HCT116 (cell line): ENCODE measurements around the gene INTS12. TPM values are rescaled to one million over a fixed set of nuclear protein-coding genes. Genes with fewer than 3 reads are reported as not detected.

Experiments
- ATAC-seq: fragments of 200-7000 bp; cut with Tn5 transposase; 2 replicates; pipeline ENCODE4 v1.9.1; 2020; ENCODE audit warnings: mild to moderate bottlenecking, moderate library complexity
- BruUV-seq: library from RNA; stranded (reverse); fragments of 400-500 nt; replicated peaks from 2 replicates; lab custom pipeline; 2021; lab: Mats Ljungman, UMichigan
- CTCF ChIA-PET: fragments of 300-600 bp; sonication (Branson Sonifier 250); formaldehyde crosslinking; loops from one replicate; lab custom pipeline; 2021; ENCODE audit warnings: antibody characterized with exemption; lab: Charles Lee
- POLR2A ChIA-PET: fragments of 300-600, 350-600 bp; sonication (Branson Sonifier 250); formaldehyde crosslinking; loops from one replicate; lab custom pipeline; 2021; ENCODE audit warnings: antibody characterized with exemption; lab: Charles Lee
- RAD21 ChIA-PET, 2 experiments: fragments of 300-600 bp; sonication (Branson Sonifier 250); formaldehyde crosslinking; loops; one replicate each; lab custom pipeline; 2023; ENCODE audit warnings: low total read pairs in 2 of 2; ENCODE audit not compliant: uncharacterized antibody in 2 of 2, unreplicated experiment in 2 of 2, low non-redundant PET in 1 of 2; lab: Charles Lee
- DNase-seq: peaks from one replicate; pipeline ENCODE4 v3.0.0-alpha.2; 2010; ENCODE audit warnings: low read depth, low spot score
- H2AFZ ChIP-seq: fragments of 200-600 bp; shearing (Covaris generic), sonication (generic); 2 replicates; pipeline ENCODE4 v1.6.1; 2017; ENCODE audit warnings: low read depth, mixed run types, mixed read lengths, antibody characterized with exemption, low read length; ENCODE audit not compliant: poor library complexity, severe bottlenecking
- H3K27ac ChIP-seq: 2 replicates; pipeline ENCODE4 v1.5.1; 2012; ENCODE audit warnings: low read depth, low read length
- H3K27me3 ChIP-seq: fragments of 200-600 bp; sonication (generic); 2 replicates; pipeline ENCODE4 v1.6.1; 2016; ENCODE audit warnings: mixed run types, low read length, mixed read lengths; ENCODE audit not compliant: insufficient read depth
- H3K36me3 ChIP-seq, 2 experiments: fragments of 200-500 bp in 1 of 2; fragments of 200-600 bp in 1 of 2; sonication (Bioruptor generic) in 1 of 2; sonication (generic) in 1 of 2; 2 replicates each; pipeline versions ENCODE4 v1.5.1 to v1.6.1; 2014 to 2016; ENCODE audit warnings: low read length in 2 of 2, inconsistent platforms in 1 of 2, mixed read lengths in 1 of 2, mixed run types in 1 of 2; ENCODE audit not compliant: insufficient read depth in 2 of 2, control insufficient read depth in 1 of 2
- H3K4me1 ChIP-seq, 2 experiments: fragments of 200-600 bp in 1 of 2; sonication (generic) in 1 of 2; 2 replicates each; pipeline versions ENCODE4 v1.5.1 to v1.6.1; 2012 to 2017; ENCODE audit warnings: low read length in 2 of 2, inconsistent platforms in 1 of 2, mild to moderate bottlenecking in 1 of 2, mixed read lengths in 1 of 2, mixed run types in 1 of 2, moderate library complexity in 1 of 2; ENCODE audit not compliant: insufficient read depth in 2 of 2, control insufficient read depth in 1 of 2
- H3K4me2 ChIP-seq: fragments of 200-600 bp; sonication (generic); 2 replicates; pipeline ENCODE4 v1.6.1; 2017; ENCODE audit warnings: mixed run types, low read length, mixed read lengths
- H3K4me3 ChIP-seq, 2 experiments: fragments of 200-600 bp in 1 of 2; sonication (generic) in 1 of 2; replicated peaks in 1 of 2; 2 replicates each; pipeline ENCODE4 v1.5.1; 2011 to 2016; ENCODE audit warnings: low read length in 2 of 2, control low read depth in 1 of 2, low read depth in 1 of 2, mild to moderate bottlenecking in 1 of 2, mixed read lengths in 1 of 2, mixed run types in 1 of 2
- H3K79me2 ChIP-seq: fragments of 200-600 bp; sonication (generic); 2 replicates; pipeline ENCODE4 v1.6.1; 2017; ENCODE audit warnings: mild to moderate bottlenecking, mixed run types, low read length, moderate library complexity, mixed read lengths; ENCODE audit not compliant: insufficient read depth
- H3K9ac ChIP-seq: fragments of 200-600 bp; sonication (generic); 2 replicates; pipeline ENCODE4 v1.6.1; 2016; ENCODE audit warnings: low read length, mixed read lengths
- H3K9me2 ChIP-seq: fragments of 200-600 bp; sonication (generic), shearing (Covaris generic); 2 replicates; pipeline ENCODE4 v1.6.1; 2017; ENCODE audit warnings: mixed run types, mild to moderate bottlenecking, moderate library complexity; ENCODE audit not compliant: insufficient read depth
- H3K9me3 ChIP-seq, 2 experiments: fragments of 200-500 bp in 1 of 2; fragments of 200-600 bp in 1 of 2; sonication (Bioruptor generic) in 1 of 2; sonication (generic) in 1 of 2; 2 replicates each; pipeline ENCODE4 v1.6.1; 2014 to 2017; ENCODE audit warnings: low read length in 2 of 2, mixed read lengths in 2 of 2, inconsistent platforms in 1 of 2, low read depth in 1 of 2, mild to moderate bottlenecking in 1 of 2, mixed run types in 1 of 2, moderate library complexity in 1 of 2; ENCODE audit not compliant: control insufficient read depth in 1 of 2, insufficient read depth in 1 of 2
- H4K20me1 ChIP-seq: fragments of 200-600 bp; sonication (generic), shearing (Covaris generic); 2 replicates; pipeline ENCODE4 v1.6.1; 2017; ENCODE audit warnings: mixed run types, mild to moderate bottlenecking, moderate library complexity; ENCODE audit not compliant: insufficient read depth
- EGR1 ChIP-seq: IDR thresholded peaks from 2 replicates; pipeline ENCODE4 v1.6.1; 2012; ENCODE audit warnings: low read depth
- ELF1 ChIP-seq: IDR thresholded peaks from 2 replicates; pipeline ENCODE4 v1.6.1; 2012; ENCODE audit warnings: low read depth, borderline replicate concordance
- EZH2 ChIP-seq: fragments of 200-600 bp; sonication (generic); IDR thresholded peaks from 2 replicates; pipeline ENCODE4 v1.6.1; 2017; ENCODE audit warnings: antibody characterized with exemption, mixed run types
- FOSL1 ChIP-seq: IDR thresholded peaks from 2 replicates; pipeline ENCODE4 v1.6.1; 2012; ENCODE audit warnings: low read depth
- POLR2A ChIP-seq: IDR thresholded peaks from 2 replicates; pipeline ENCODE4 v1.7.0; 2011; ENCODE audit warnings: borderline replicate concordance; ENCODE audit not compliant: insufficient read depth, insufficient read length; ENCODE audit errors: extremely low read depth
- RAD21 ChIP-seq: IDR thresholded peaks from 2 replicates; pipeline ENCODE4 v1.6.1; 2012; ENCODE audit warnings: low read depth, mild to moderate bottlenecking
- SIN3A ChIP-seq: IDR thresholded peaks from 2 replicates; pipeline ENCODE4 v1.6.1; 2012; ENCODE audit warnings: low read depth
- SP1 ChIP-seq: IDR thresholded peaks from 2 replicates; pipeline ENCODE4 v1.6.1; 2012; ENCODE audit warnings: low read depth
- SRF ChIP-seq: IDR thresholded peaks from 2 replicates; pipeline ENCODE4 v1.6.1; 2012; ENCODE audit warnings: low read depth
- TCF7L2 ChIP-seq: IDR thresholded peaks from 2 replicates; pipeline ENCODE4 v1.7.0; 2011; ENCODE audit warnings: borderline replicate concordance, inconsistent platforms; ENCODE audit not compliant: insufficient read depth, insufficient read length; ENCODE audit errors: extremely low read depth
- YY1 ChIP-seq: IDR thresholded peaks from 2 replicates; pipeline ENCODE4 v1.6.1; 2011; ENCODE audit warnings: low read length, low read depth, moderate library complexity, mild to moderate bottlenecking; ENCODE audit not compliant: insufficient replicate concordance; ENCODE audit errors: extremely low read depth
- intact Hi-C: fragments of 100-400 bp; cut with micrococcal nuclease; formaldehyde crosslinking; loops from 2 replicates; pipeline ENCODE4 v1.10.0; 2022
- total RNA-seq: library from RNA; stranded (reverse); gene quantifications from one replicate; pipeline ENCODE4 v1.2.1, GENCODE V29; 2021; ENCODE audit not compliant: unreplicated experiment
- TF ChIP-seq, protein P1 (sequence below): IDR thresholded peaks from 2 replicates; pipeline ENCODE4 v1.6.1; 2011; ENCODE audit warnings: mild to moderate bottlenecking, low read length, moderate library complexity; ENCODE audit not compliant: insufficient replicate concordance; ENCODE audit errors: extremely low read depth
- TF ChIP-seq, protein P2 (sequence below), 3 experiments: fragments of 200-600 bp in 1 of 3; sonication (generic) in 1 of 3; IDR thresholded peaks in 2 of 3; conservative IDR thresholded peaks in 1 of 3; 2 replicates each; pipeline ENCODE4 v1.5.1; 2012 to 2017; ENCODE audit warnings: low read depth in 2 of 3, low read length in 2 of 3, antibody characterized with exemption in 1 of 3, borderline replicate concordance in 1 of 3, control low read depth in 1 of 3, mild to moderate bottlenecking in 1 of 3, mixed read lengths in 1 of 3, mixed run types in 1 of 3, moderate library complexity in 1 of 3; ENCODE audit not compliant: insufficient read depth in 1 of 3

INTS12 gene
- total RNA-seq, 1 experiment from 2014 or later, result 18.5 TPM

DNA sequence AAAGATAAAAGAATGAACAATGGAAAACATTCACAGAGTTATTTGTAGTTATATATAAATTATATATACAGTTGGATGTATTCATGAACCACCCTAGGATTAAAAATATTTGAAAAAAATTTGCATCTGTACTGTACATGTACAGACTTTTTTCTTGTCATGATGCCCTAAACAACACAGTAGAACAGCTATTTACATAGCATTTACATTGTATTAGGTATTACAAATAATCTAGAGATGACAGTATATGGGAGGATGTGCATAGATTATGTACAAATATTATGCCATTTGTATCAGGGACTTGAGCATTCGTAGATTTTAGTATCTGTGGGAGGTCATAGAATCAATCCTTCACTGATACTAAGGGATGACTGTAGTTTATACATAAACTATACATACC lies 44.9 kb upstream of the INTS12 start:
- H3K9me3 ChIP-seq, result no peaks in the 10 kb centered on the region
- no peaks in the 10 kb centered on the region for H3K79me2 ChIP-seq
- no peak overlapping the region for H2AFZ ChIP-seq
- BruUV-seq, result no TSS peak
- DNase-seq (no peak), ATAC-seq (no peak)
- intact Hi-C loops, result no loop called here
- no peak overlapping the region for H3K4me3 ChIP-seq
- CTCF ChIA-PET, result no interaction called here
- H3K4me1 ChIP-seq, result no peaks in the 10 kb centered on the region
- TF ChIP-seq POLR2A, result no peak
- TF ChIP-seq, protein P1, sequence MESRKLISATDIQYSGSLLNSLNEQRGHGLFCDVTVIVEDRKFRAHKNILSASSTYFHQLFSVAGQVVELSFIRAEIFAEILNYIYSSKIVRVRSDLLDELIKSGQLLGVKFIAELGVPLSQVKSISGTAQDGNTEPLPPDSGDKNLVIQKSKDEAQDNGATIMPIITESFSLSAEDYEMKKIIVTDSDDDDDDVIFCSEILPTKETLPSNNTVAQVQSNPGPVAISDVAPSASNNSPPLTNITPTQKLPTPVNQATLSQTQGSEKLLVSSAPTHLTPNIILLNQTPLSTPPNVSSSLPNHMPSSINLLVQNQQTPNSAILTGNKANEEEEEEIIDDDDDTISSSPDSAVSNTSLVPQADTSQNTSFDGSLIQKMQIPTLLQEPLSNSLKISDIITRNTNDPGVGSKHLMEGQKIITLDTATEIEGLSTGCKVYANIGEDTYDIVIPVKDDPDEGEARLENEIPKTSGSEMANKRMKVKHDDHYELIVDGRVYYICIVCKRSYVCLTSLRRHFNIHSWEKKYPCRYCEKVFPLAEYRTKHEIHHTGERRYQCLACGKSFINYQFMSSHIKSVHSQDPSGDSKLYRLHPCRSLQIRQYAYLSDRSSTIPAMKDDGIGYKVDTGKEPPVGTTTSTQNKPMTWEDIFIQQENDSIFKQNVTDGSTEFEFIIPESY, result no peak
- TF ChIP-seq EZH2, result no peak
- no peak for TF ChIP-seq SIN3A
- TF ChIP-seq EGR1, result no peak
- no peak for TF ChIP-seq YY1
- TF ChIP-seq, protein P2, sequence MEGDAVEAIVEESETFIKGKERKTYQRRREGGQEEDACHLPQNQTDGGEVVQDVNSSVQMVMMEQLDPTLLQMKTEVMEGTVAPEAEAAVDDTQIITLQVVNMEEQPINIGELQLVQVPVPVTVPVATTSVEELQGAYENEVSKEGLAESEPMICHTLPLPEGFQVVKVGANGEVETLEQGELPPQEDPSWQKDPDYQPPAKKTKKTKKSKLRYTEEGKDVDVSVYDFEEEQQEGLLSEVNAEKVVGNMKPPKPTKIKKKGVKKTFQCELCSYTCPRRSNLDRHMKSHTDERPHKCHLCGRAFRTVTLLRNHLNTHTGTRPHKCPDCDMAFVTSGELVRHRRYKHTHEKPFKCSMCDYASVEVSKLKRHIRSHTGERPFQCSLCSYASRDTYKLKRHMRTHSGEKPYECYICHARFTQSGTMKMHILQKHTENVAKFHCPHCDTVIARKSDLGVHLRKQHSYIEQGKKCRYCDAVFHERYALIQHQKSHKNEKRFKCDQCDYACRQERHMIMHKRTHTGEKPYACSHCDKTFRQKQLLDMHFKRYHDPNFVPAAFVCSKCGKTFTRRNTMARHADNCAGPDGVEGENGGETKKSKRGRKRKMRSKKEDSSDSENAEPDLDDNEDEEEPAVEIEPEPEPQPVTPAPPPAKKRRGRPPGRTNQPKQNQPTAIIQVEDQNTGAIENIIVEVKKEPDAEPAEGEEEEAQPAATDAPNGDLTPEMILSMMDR (IDR thresholded peaks at IDR 0.05 in 2 of 3, conservative IDR thresholded peaks at IDR 0.05 in 1 of 3; ENCODE audit: borderline replicate concordance in 1 of 3, insufficient read depth in 1 of 3, low read depth in 2 of 3, low read length in 2 of 3), result no peak
- TF ChIP-seq TCF7L2, result no peak
- no peak for TF ChIP-seq SP1
- TF ChIP-seq FOSL1, result no peak
- TF ChIP-seq RAD21, result no peak
- TF ChIP-seq SRF, result no peak
- no peak for TF ChIP-seq ELF1
- no peak overlapping the region for H3K4me2 ChIP-seq
- no peak overlapping the region for H3K9ac ChIP-seq
- no peak overlapping the region for H3K27ac ChIP-seq
- POLR2A ChIA-PET, result no interaction called here
- RAD21 ChIA-PET, result no interaction called here
- H3K36me3 ChIP-seq, result no peaks in the 10 kb centered on the region
- H4K20me1 ChIP-seq, result no peaks in the 10 kb centered on the region
- H3K9me2 ChIP-seq, result no peaks in the 10 kb centered on the region
- no peaks in the 10 kb centered on the region for H3K27me3 ChIP-seq
